HEK293T (cell line): ENCODE data around the gene TRDN.
"Not testable (repeated sequence)": the region's sequence is repeated elsewhere in the genome, so short reads cannot be mapped to it uniquely, and the experiment has no call there.

Source experiments
- CTCF ChIA-PET: fragments of 350-600 bp; formaldehyde crosslinking; extraction: SDS; loops from one replicate; lab custom pipeline; 2021; ENCODE audit warnings: antibody characterized with exemption, inconsistent platforms; lab: Yijun Ruan, JAX
- POLR2A ChIA-PET: fragments of 350-600 bp; formaldehyde crosslinking; extraction: SDS; loops from one replicate; lab custom pipeline; 2020; ENCODE audit warnings: antibody characterized with exemption, inconsistent platforms; lab: Yijun Ruan, JAX
- DNase-seq: peaks from one replicate; pipeline ENCODE4 v3.0.0; 2012; ENCODE audit warnings: mixed read lengths; ENCODE audit errors: extremely low spot score
- ARNT ChIP-seq: fragments of 450-650 bp; IDR thresholded peaks from 2 replicates; pipeline ENCODE4 v1.6.1; 2017; ENCODE audit warnings: mild to moderate bottlenecking
- BHLHE40 ChIP-seq: fragments of 450-650 bp; IDR thresholded peaks from 2 replicates; pipeline ENCODE4 v1.6.1; 2016; ENCODE audit warnings: mild to moderate bottlenecking, moderate library complexity, borderline replicate concordance
- CTBP1 ChIP-seq: fragments of 450-650 bp; IDR thresholded peaks from 2 replicates; pipeline ENCODE4 v1.6.1; 2016; ENCODE audit warnings: borderline replicate concordance
- ELF4 ChIP-seq: fragments of 450-650 bp; IDR thresholded peaks from 2 replicates; pipeline ENCODE4 v1.6.1; 2017; ENCODE audit warnings: antibody characterized with exemption
- FOXA1 ChIP-seq: fragments of 450-650 bp; IDR thresholded peaks from 2 replicates; pipeline ENCODE4 v1.6.1; 2016; ENCODE audit warnings: mild to moderate bottlenecking
- FOXK2 ChIP-seq: fragments of 450-650 bp; IDR thresholded peaks from 2 replicates; pipeline ENCODE4 v1.6.1; 2016; ENCODE audit warnings: mild to moderate bottlenecking
- FOXM1 ChIP-seq: fragments of 450-650 bp; IDR thresholded peaks from 2 replicates; pipeline ENCODE4 v1.6.1; 2017; ENCODE audit warnings: mild to moderate bottlenecking, borderline replicate concordance
- HDGF ChIP-seq: fragments of 450-650 bp; IDR thresholded peaks from 2 replicates; pipeline ENCODE4 v1.6.1; 2017; ENCODE audit warnings: antibody characterized with exemption, borderline replicate concordance
- L3MBTL2 ChIP-seq: fragments of 450-650 bp; conservative IDR thresholded peaks from 2 replicates; pipeline ENCODE4 v1.6.1; 2016; ENCODE audit warnings: mild to moderate bottlenecking
- LEF1 ChIP-seq: fragments of 450-650 bp; IDR thresholded peaks from 2 replicates; pipeline ENCODE4 v1.6.1; 2017; ENCODE audit warnings: mild to moderate bottlenecking, borderline replicate concordance
- NFRKB ChIP-seq: fragments of 450-650 bp; IDR thresholded peaks from 2 replicates; pipeline ENCODE4 v1.6.1; 2016; ENCODE audit warnings: mild to moderate bottlenecking, moderate library complexity
- PKNOX1 ChIP-seq: fragments of 450-650 bp; IDR thresholded peaks from 2 replicates; pipeline ENCODE4 v1.6.1; 2016
- SP1 ChIP-seq: fragments of 450-650 bp; IDR thresholded peaks from 2 replicates; pipeline ENCODE4 v1.6.1; 2017
- SUZ12 ChIP-seq: fragments of 450-650 bp; IDR thresholded peaks from 2 replicates; pipeline ENCODE4 v1.6.1; 2016; ENCODE audit warnings: mild to moderate bottlenecking
- TARDBP ChIP-seq: fragments of 450-650 bp; IDR thresholded peaks from 2 replicates; pipeline ENCODE4 v1.6.1; 2016
- ZNF384 ChIP-seq: fragments of 450-650 bp; IDR thresholded peaks from 2 replicates; pipeline ENCODE4 v1.6.1; 2016

The TRDN gene

GRCh38 chr6:123276546-123276980 lies 360.2 kb downstream of the TRDN start:
- ChIA-PET CTCF (no interaction called here), POLR2A (no interaction called here)
- DNase-seq = peak; percentile 51
- TF ChIP-seq SP1 (no peak), PKNOX1 (0 out of 2 replicates have a peak, but pooled peaks have one; percentile 7), HDGF (no peak), FOXM1 (no peak), SUZ12 (no peak), FOXA1 (no peak), ARNT (no peak), CTBP1 (no peak)

- CTCF ChIA-PET = no interaction called here
- POLR2A ChIA-PET = no interaction called here
- DNase-seq = no peak
- TF ChIP-seq ARNT (no peak), CTBP1 (no peak)
These were observed 372.8 kb downstream of the TRDN start for GRCh38 chr6:123263981-123264380.

GRCh38 chr6:123240626-123241025 lies 396.1 kb downstream of the TRDN start:
- POLR2A ChIA-PET = no interaction called here
- no peak for DNase-seq

GRCh38 chr6:123233336-123233735 lies 403.4 kb downstream of the TRDN start:
- DNase-seq = no peak
- CTCF ChIA-PET = interaction anchor here (0.9 kb wide), 1 partner anchor 364 kb away, joined by 3 read pairs; no protein-coding TSS in a partner anchor
- TF ChIP-seq NFRKB = no peak
- TF ChIP-seq FOXM1 = no peak
- TF ChIP-seq BHLHE40 = no peak
- no peak for TF ChIP-seq SUZ12
- TF ChIP-seq ARNT = no peak
- no peak for TF ChIP-seq FOXK2
- no peak for TF ChIP-seq FOXA1
- TF ChIP-seq SP1 = no peak
- no peak for TF ChIP-seq L3MBTL2
- TF ChIP-seq CTBP1 = no peak
- TF ChIP-seq PKNOX1 = no peak
- no peak for TF ChIP-seq HDGF
- POLR2A ChIA-PET = no interaction called here

More at GRCh38 chr6:123240626-123241025, 396.1 kb downstream of the TRDN start:
- CTCF ChIA-PET = no interaction called here
- TF ChIP-seq PKNOX1 (no peak), SP1 (no peak), L3MBTL2 (no peak), HDGF (no peak), FOXM1 (no peak), SUZ12 (no peak), FOXA1 (no peak), NFRKB (no peak), FOXK2 (no peak), ELF4 (no peak), ZNF384 (no peak)

GRCh38 chr6:123227789-123228188 lies 409.0 kb downstream of the TRDN start:
- POLR2A ChIA-PET, CTCF ChIA-PET: not testable (repeated sequence)

GRCh38 chr6:123226398-123226797 lies 410.4 kb downstream of the TRDN start:
- POLR2A ChIA-PET = no interaction called here
- CTCF ChIA-PET = no interaction called here

More at GRCh38 chr6:123227789-123228188, 409.0 kb downstream of the TRDN start:
- DNase-seq = not testable (repeated sequence)

GRCh38 chr6:123224077-123224476 lies 412.7 kb downstream of the TRDN start:
- ChIA-PET POLR2A (no interaction called here), CTCF (no interaction called here)
- TF ChIP-seq FOXA1 (no peak), FOXK2 (no peak), ZNF384 (no peak), TARDBP (no peak), BHLHE40 (no peak), SUZ12 (no peak), HDGF (no peak), LEF1 (no peak), ARNT (no peak), L3MBTL2 (no peak), CTBP1 (no peak), ELF4 (no peak), PKNOX1 (no peak), FOXM1 (no peak), NFRKB (no peak), SP1 (no peak)
- no peak for DNase-seq

More at GRCh38 chr6:123226398-123226797, 410.4 kb downstream of the TRDN start:
- TF ChIP-seq ARNT (no peak), CTBP1 (no peak), FOXM1 (no peak), ZNF384 (no peak), SP1 (no peak), L3MBTL2 (no peak), TARDBP (no peak), LEF1 (no peak), NFRKB (no peak)
- no peak for DNase-seq
